Measurements from ENCODE around the gene PCNX2.

- TF ChIP-seq CTCF (IDR thresholded peaks at IDR 0.05; ENCODE audit: insufficient read depth, low read length, poor library complexity, severe bottlenecking) (no peak), EZH2phosphoT487 (conservative IDR thresholded peaks at IDR 0.05; ENCODE audit: low read length) (no peak)
Observed at GRCh38 chr1:232978091-232978634, 317.4 kb downstream of the PCNX2 start.
